HG03139 (cell line): ENCODE results near the gene RFWD3.

ENCODE experiments used
- ATAC-seq: cut with Tn5 transposase; IDR thresholded peaks from one replicate; pipeline ENCODE4 v1.9.1; 2021; ENCODE audit not compliant: unreplicated experiment

RFWD3 gene

GRCh38 chr16:74623214-74623838 is 43.4 kb downstream of the RFWD3 start:
- no peak for ATAC-seq

DNA sequence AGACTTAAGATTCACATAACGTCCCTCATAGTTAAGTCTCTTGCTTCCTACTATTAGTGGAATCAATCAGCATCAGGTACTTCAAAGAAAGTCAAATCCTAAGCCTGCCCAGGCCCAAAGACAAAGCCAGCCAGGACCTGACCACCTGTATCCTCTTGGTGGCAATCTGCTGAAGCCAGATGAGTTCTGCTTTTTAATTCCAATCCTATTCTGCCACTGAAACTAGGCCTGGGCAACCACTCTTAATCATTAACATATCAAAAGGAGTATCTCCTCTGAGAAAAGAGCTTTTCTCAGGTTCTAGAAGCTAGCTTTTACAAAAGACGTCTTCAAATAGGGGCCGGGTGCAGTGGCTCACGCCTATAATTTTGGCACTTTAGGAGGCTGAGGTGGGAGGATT is 44.7 kb downstream of the RFWD3 start:
- ATAC-seq: no peak

DNA sequence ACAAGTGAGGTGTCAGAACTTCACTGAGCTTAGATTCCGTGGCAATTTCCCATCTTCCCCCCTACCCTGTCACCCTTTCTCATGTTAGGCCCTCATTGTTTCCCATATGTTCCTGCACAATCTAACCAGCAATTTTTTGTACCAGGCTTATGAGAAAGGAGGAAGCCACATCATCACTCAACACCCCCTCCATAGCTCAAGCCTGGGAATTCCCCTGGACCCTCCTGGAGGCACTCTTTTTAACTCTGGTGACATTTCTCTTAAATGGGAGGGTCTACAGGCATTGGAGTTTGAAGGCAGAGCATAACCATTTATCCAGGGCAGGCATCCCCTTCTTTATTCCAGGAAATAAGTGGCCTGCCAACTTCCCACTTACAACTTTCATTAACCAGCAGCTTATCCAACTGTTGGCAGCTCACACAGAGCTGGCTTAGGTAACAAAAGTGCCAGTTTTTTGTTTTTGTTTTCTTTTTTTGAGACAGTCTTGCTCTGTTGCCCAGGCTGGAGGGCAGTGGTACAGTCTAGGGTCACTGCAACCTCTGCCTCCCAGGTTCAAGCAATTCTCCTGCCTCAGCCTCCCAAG is 49.4 kb downstream of the RFWD3 start:
- ATAC-seq: no peak

GRCh38 chr16:74611721-74612120 is 55.0 kb downstream of the RFWD3 start:
- ATAC-seq: no peak

DNA sequence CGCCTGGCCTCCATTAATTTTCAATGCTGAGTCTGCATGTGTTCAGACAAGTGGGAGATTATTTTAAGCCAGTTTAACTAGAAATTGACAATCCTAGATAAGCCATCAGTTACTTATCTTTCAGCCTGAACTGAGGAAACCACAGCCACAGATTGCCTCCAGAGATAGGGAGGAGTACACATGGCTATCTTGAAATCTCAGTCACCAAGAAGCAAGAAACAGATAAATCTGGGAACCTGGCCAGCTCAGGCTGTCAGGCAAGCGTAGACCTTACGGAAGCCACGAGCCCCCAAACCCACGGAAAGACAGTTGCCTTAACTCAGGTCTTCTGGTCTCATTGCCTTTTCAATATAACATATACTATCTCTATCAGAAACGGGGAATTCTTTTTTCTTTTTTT is 57.7 kb downstream of the RFWD3 start:
- no peak for ATAC-seq

DNA sequence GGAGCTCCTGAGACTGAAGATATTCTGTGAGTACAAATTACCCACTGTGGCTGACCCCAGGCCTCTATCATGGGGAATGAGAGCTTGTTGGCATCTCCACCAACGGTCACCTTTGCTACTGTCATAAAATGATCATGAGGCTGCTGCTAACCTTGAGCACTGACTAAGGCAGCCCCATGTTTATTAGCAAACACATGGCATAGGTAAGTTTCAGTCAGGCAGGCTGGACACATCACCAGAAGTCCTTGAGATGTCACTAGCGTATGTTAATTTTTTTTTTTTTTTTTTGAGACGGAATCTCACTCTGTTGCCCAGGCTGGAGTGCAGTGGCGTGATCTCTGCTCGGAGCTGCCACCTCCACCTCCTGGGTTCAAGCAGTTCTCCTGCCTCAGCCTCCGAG is 58.3 kb downstream of the RFWD3 start:
- ATAC-seq: no peak

GRCh38 chr16:74607962-74608356 is 58.7 kb downstream of the RFWD3 start:
- ATAC-seq: no peak

GRCh38 chr16:74607310-74607961 is 59.2 kb downstream of the RFWD3 start:
- no peak for ATAC-seq

- ATAC-seq: peak; percentile 95
These were observed 60.0 kb downstream of the RFWD3 start, which contains the start of gene GLG1 for GRCh38 chr16:74606521-74607309. TSS of gene GLG1 (minus strand) at chr16:74607114. CDS start at chr16:74607094, 20 bp downstream.

GRCh38 chr16:74605746-74606520 is 60.7 kb downstream of the RFWD3 start:
- ATAC-seq: no peak

DNA sequence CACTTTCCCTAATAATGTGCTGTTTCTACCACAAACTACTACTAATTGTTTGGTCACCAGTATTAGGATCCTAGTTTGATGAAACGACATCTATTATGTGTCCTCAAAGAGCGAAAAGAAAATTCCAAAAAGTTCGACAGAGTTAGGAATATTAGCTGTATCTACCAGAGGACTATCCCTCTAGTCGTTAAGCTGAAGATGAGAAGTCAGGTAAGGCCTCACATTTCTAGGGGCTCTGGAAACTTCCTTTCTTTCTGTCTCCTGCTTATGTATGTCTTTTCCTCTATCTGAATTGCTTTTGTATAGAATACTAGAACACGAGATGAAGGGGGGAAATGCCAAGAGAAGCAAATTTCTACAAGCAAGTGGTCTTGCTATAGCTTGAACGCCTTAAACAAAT is 61.3 kb downstream of the RFWD3 start:
- ATAC-seq: no peak

GRCh38 chr16:74603848-74604247 is 62.8 kb downstream of the RFWD3 start:
- no peak for ATAC-seq

GRCh38 chr16:74601126-74601871 is 65.4 kb downstream of the RFWD3 start:
- ATAC-seq: peak; percentile 56

GRCh38 chr16:74596586-74596985 is 70.1 kb downstream of the RFWD3 start:
- ATAC-seq: no peak

DNA sequence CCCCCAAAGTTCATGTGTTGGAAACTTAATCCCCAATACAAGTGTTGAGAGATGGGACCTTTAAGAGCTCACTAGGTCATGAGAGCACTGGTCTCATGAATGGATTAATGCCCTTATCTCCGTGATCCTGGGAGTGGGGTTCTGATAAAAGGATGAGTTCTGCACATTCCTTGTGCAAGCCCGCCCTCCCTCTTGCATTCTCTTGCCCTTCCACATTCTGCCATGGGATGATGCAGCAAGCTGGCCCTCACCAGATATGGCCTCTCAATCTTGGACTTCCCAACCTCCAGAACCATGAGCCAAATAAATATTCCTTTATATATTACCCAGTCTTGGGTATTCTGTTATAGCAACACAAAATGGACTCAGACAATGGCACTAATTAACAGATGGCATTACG is 73.8 kb downstream of the RFWD3 start:
- no peak for ATAC-seq

GRCh38 chr16:74591876-74592650 is 74.6 kb downstream of the RFWD3 start:
- ATAC-seq: no peak

DNA sequence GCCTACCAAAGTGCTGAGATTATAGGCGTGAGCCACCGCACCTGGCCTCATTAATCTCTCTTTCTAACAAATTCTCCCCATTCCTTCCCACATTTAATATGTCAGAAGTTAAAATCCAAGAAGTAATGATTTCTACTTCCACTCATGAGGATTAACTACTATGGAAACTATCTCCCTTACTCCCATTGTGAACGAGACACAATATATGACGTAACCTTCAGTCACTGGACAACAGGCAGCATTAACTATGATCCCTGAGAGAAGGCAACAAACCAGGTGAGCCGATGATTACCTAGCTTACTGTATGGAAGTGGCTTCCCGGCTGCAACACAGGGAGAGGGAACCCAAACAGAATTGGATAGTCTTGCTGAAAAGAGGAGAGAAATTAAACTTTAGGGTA is 79.7 kb downstream of the RFWD3 start:
- ATAC-seq: no peak

DNA sequence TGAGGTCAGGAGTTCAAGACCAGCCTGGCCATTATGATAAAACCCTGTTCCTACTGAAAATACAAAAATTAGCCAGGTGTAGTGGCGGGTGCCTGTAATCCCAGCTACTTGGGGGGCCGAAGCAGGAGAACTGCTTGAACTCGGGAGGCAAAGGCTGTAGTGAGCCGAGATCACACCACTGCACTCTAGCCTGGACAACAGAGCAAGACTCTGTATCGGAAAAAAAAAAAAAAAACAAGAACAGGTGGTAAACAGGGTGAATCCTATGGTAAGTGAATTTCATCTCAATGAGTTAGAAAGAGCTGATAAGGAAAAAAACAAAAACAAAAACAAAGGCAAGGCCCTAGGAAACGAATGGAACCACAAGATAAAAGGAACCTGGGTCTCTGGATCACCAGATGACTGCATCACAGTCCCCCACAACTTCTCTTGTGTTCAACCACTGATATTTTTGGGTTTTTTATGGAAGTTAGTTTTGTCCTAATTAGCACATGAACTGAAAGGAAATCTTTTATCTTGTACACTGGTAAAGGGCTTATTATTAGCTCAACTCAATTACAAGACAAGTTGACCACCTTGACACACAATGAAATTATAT is 80.7 kb downstream of the RFWD3 start:
- no peak for ATAC-seq
